Effector CD4-positive, alpha-beta T cell (primary cell): ENCODE results near the gene GJB4. TPM values are rescaled to one million over a fixed set of nuclear protein-coding genes. Genes with fewer than 3 reads are reported as not detected.
"Not testable (repeated sequence)": the region's sequence is repeated elsewhere in the genome, so short reads cannot be mapped to it uniquely, and the experiment has no call there.

ENCODE experiments used
- DNase-seq: peaks from one replicate; pipeline ENCODE4 v3.0.0-alpha.2; 2020
- total RNA-seq: gene quantifications from one replicate; lab custom pipeline; 2026; lab: John Stamatoyannopoulos, UW

Gene GJB4
- not detected for total RNA-seq

DNA sequence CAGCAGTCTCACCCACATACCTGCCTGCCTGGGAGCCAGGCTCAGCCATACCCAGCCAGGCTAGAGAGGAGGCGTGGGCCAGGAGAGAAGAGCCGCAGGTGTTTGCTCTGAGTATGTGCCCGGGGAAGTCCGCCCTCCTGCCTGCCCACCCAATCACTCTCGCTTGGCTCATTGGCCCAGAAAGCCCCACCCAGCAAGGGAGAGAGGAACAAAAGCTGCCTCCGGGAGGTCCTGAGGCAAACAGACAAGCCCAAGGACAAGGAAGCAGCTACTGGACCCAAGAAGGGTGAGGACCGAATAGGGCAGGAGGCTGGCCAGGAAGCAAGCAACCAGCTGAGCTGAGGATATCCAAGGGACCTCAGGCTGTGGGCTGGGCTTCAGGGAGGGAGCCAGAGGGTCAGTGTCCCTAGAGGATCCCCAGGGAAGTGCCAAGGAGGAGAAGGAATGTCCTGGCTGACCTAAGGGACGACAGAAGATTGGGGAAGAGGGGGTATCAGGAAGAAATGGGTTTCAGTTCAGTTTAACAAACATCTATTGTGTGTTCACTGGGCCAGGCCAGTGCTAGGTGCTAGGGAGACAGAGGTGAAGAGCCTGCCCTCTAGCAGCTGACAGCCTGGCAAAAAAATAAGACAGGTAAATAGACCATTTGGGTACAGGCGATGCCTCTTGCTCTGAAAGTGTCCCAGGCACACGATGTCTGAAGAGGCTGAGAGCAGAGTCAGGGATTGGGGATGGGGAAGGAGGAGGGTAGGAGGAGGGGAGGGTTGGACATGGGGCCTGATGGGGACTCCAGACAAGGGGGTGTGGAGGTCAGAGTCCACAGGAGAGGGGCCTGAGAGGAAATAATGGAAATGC is at the start of gene GJB4:
Gene GJB4, plus strand, starts transcription at position 238 of the 855 bp plus-strand sequence. CDS start 1,515 bp downstream, outside the sequence.
- no peak for DNase-seq

GRCh38 chr1:34710812-34711211 is 48.7 kb upstream of the GJB4 start:
- DNase-seq: no peak

- no peak for DNase-seq
Measured at GRCh38 chr1:34711485-34711884, 48.1 kb upstream of the GJB4 start.

DNA sequence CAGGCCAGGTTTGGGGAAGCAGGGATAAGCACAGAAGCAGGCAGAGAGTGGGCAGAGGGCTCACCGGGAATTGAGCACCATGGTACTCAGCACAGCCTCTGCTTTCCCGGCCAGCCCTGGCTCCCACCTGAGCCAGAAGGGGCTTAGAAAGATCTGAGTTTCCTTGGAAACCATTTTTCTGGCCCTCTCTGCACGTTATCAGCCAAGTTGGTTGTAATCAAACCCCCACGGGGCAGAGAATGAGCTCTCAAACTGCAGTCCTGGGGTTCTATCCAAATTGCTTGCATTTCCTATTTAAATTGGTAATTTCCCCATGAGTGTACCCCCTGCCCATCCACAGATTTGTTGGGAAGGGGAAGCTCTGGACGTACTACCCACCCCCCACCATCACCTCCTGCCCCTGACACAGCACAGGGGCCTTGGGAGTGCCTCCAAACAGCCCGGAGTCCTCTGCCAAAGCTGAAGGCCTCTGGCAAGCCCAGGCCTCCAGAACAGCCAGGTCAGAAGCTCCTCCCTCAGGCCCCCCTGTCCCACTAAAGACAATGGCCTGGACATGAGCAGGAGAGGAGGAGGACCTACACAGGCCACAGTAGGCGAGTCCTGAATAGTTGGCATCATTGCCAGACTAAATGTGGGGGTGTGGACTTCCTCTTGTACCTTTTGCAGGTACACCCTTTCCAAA is 47.4 kb upstream of the GJB4 start:
- no peak for DNase-seq

DNA sequence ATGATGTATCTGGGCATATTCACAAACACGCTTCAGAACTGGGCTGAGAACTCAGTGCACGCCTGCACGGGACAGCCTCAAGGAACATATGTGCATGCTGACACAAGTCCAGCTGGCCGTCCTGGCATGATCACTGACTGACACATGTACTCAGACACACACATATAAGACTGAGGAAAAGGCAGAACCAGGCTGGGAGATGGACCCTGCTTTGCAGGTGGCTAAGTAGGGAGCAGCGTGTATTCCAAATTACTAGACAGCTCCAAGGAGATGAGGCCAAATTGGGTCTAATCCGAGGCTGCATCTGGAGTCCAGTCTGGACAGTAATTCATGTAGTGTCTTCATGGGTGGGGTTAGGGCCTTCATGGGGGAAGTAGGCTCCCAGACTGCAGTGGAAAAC is 46.1 kb upstream of the GJB4 start:
- DNase-seq: no peak

GRCh38 chr1:34714386-34714785 is 45.2 kb upstream of the GJB4 start:
- DNase-seq: no peak

- DNase-seq: no peak
Measured at GRCh38 chr1:34715139-34715538, 44.4 kb upstream of the GJB4 start.

- no peak for DNase-seq
Measured at GRCh38 chr1:34721241-34721640, 38.3 kb upstream of the GJB4 start.

DNA sequence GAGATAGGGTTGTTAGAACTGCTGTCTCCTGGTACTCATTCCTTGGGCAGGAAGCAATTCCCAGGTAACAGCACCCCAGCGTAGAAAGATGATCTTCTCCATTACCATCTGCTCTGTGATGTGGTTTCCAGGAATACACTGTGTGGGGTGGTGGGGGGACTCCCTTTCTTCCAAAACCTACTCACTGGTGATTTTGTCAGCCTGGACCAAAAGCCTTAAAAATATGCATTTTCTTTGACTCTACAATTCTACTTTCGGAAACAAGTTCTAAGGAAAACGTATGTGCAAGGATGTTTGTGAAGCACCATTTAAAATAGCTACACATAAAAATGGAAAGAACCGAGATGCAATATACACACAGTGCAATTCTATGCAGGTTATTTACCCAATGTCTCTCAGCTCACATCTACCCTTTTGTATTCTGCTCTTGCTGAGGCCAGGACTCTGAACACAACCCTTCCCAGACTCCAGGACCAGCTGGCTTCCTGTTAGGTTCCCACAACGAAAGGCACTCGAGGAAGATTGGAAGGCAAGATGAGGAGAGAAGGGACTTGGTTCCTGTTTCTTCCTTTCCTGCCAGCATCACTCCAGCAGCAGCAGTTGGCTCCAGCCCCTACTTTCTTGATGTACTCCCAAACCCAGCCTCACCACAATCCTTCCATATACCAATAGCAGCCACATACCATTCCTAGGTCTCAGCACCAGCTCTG is 37.7 kb upstream of the GJB4 start:
- DNase-seq: no peak

DNA sequence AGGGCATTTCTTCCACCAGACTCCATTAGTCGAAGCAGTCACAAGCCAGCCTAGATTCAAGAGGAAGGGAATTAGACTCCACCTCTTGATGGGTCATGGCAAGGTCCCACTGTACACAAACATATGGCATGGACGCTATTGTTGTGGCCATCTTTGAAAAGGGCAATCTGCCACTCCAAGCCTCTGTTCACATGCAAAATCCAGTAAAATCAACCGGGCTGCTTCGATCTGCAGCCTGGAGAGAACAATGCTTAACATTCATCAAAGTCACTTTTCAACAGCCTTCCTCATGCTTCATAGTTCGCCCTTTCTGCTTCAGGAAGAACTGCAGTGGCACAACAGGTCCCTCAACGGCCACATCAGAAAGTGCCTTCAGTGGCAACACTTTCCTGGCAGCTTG is 32.7 kb upstream of the GJB4 start:
- DNase-seq: no peak

DNA sequence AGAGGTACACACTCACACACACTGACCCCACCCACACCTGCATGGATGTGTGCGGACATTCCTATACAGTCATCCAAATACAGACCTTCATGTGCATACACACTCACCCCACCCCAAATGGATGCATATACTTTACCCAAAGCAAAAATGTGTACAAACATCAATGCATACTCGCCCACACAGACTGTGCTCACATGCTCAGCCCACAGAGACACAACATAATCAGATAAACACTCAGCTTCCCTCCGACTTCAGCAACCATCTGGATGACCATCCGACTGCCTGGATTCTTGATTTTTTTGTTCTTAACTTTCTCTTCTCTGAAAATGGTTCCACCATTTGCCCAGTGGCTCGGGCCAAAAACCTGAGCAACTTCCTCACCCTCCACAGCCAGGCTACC is 29.1 kb upstream of the GJB4 start:
- no peak for DNase-seq

DNA sequence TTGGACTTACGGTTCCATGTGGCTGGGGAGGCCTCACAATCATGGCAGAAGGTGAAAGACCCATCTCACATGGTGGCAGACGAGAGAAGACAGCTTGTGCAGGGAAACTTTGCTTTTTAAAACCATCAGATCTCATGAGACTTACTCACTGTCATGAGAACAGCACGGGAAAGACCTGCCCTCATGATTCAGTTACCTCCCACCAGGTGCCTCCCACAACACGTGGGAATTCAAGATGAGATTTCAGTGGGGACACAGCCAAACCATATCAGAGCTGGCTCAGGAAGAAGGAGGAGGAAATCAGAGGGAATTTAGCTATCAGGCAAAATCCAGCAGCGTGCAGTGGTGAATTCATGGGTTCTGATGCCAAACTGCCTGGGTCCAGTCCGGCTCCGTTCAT is 26.7 kb upstream of the GJB4 start:
- not testable (repeated sequence) for DNase-seq

DNA sequence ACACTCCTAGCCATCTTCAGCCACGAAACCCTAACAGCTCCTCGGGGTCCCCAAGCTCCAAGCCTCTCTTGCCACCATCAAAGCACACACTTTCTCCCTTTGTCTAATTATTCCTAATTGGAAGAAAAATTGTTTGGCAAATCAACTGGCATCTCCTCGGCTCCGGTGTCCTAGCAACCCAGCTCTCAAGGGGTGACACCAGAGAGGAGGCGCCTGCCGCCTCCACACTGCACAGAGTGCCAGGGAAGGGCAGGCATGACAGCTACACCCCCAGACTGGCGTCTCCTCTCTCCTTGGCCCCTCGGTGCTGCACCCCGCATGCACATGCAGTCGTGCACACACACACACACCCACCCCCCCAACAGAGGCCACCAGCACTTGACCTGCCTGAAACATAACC is 22.8 kb upstream of the GJB4 start:
- no peak for DNase-seq

- not testable (repeated sequence) for DNase-seq
Measured at GRCh38 chr1:34737236-34737635, 22.3 kb upstream of the GJB4 start.

- no peak for DNase-seq
Measured at GRCh38 chr1:34739613-34740012, 19.9 kb upstream of the GJB4 start.

DNA sequence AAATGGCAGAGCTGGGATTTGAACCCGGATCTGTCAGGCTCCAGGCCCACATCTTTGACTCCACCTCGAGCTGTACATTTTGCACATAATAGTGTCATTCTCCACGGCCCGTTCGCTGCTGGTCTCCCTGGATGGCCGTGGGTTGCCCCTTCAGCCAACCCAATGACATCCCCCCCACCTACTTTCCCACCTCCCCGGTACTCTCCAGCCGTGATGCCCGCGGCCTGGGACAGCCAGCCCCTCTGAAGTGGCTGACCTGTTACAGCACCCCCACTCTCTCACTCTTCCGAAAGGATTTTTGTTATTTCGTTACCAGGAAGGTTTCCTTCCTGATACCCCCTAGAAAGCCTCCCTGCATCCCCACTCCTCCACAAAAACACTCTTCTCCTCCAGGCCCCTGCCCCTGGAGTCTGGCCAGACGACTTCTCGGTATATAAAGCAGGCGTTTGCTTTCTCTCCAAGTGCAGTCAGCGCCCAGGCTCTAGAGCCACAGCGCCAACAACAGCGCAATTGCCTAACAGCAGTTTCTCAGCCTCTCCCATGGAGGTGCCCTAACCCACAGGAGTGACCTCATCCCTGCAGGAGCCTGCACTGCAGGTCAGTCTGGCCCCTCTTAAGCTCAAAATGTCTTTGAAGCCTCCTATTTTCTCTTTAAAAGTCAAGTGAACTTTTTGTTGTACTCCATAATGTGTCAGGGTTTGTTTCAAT is 19.2 kb upstream of the GJB4 start:
- no peak for DNase-seq

DNA sequence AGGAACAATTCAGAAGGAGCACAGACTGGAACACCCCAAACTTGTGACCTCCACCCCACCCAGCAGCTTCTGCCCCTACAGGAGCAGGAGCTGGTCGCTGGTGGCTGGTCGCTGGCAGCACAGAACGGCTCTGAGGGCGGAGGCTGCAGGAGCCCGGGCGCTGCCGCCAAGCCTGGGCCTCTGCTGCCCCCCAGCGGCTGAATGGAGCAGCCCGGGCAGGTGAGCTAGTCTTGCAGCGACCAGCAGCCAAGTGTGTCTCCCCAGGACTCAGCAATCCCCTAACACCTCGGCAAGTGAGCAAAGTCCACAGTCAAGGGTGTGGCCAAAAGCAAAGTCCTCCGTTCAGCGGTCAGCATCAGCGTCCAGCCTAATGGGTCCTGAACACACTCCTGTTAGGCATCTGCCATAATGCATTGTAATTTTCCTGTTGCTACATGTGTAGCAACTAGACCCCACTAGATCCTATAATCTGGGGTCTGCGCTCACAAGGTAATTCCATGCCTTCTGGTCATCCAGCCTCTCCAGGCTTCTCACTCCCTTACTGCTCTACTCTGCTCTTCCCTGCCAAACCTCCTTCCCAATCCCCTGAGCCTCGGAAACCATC is 16.8 kb upstream of the GJB4 start:
- peak; percentile 63 for DNase-seq

DNA sequence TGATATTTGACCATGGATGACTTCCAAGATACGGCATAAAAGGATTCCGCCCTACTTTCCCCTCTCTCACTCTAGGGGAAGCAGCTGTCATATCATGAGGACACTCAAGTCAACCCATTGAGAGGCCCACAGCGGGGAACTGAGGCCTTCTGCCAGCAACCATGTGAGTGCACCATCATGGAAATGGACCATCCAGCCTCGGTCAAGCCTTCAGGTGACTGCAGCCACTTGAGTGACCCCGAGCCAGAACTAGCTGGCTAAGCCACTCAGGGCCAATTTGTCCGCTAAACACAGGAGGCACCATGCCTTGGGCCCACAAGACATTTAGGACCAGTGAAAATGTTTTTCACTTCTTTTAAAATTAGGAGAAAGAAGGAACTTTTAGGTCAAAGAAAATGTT is 15.8 kb upstream of the GJB4 start:
- DNase-seq: no peak

GRCh38 chr1:34744851-34745250 is 14.7 kb upstream of the GJB4 start:
- no peak for DNase-seq

- DNase-seq: no peak
Measured at GRCh38 chr1:34745666-34746065, 13.9 kb upstream of the GJB4 start.

- no peak for DNase-seq
Measured at GRCh38 chr1:34746101-34746500, 13.4 kb upstream of the GJB4 start.
